ENCODE measurements around the gene OR5C1. TPM values are rescaled to one million over a fixed set of nuclear protein-coding genes. Genes with fewer than 3 reads are reported as not detected.

The OR5C1 gene
- total and polyA plus RNA-seq, 8 donors: not detected

DNA sequence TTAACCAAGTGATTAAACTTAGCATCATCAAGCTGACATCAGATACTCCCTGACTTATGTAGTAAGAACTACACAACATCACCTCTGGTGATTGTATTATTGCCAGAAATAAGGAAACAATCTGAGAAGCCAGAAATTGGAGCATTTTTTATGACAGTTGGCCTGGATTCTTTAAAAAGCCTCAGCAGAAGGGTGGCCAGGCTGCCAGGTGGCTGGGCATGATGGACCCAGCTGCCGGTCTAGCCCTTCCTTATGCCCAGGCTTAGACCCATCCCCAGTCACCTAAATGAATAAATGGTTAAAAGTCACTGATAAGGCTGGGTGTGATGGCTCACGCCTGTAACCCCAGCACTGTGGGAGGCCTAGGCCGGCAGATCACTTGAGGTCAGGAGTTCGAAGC lies 24.0 kb downstream of the OR5C1 start:
- Histone ChIP-seq H3K4me1 (peaks cover 0 to 29% (median 11%) of the 10 kb centered on the region in 4 donors), H3K27ac (no peak overlapping the region), H3K9me3 (no peaks in the 10 kb centered on the region), H3K27me3 (no peaks in the 10 kb centered on the region), H3K4me3 (no peak overlapping the region), H3K36me3 (peaks cover 0 to 30% (median 22%) of the 10 kb centered on the region in 4 donors)
- no peak for DNase-seq
- intact Hi-C loops (cut with DNase I; ENCODE audit: low total_unique reads): loop anchor here (5.0 kb wide), 1 partner anchor 350 kb away; no protein-coding TSS in a partner anchor
- 51 to 75% (median 65%) methylated on average over 4 of the region's 4 CpGs for WGBS, 5 donors
- TF ChIP-seq EP300 (IDR thresholded peaks at IDR 0.05) (no peak), POLR2AphosphoS5 (IDR thresholded peaks at IDR 0.05) (no peak), POLR2A (IDR thresholded peaks at IDR 0.05) (no peak), CTCF (IDR thresholded peaks at IDR 0.05) (no peak)

GRCh38 chr9:122814545-122814944 lies 25.8 kb downstream of the OR5C1 start:
- intact Hi-C loops (cut with DNase I; ENCODE audit: low total_unique reads): loop anchor here (5.0 kb wide), 1 partner anchor 352 kb away; no protein-coding TSS in a partner anchor
- no peak overlapping the region for H3K4me3 ChIP-seq
- H3K4me1 ChIP-seq: peaks cover 0 to 29% (median 8%) of the 10 kb centered on the region in 4 donors
- no peak overlapping the region for H3K27ac ChIP-seq
- no peaks in the 10 kb centered on the region for H3K9me3 ChIP-seq
- no peaks in the 10 kb centered on the region for H3K27me3 ChIP-seq
- TF ChIP-seq CTCF (IDR thresholded peaks at IDR 0.05) (no peak), POLR2A (IDR thresholded peaks at IDR 0.05) (no peak), EP300 (IDR thresholded peaks at IDR 0.05) (no peak), POLR2AphosphoS5 (IDR thresholded peaks at IDR 0.05) (no peak)
- peaks cover 0 to 36% (median 27%) of the 10 kb centered on the region in 4 donors for H3K36me3 ChIP-seq
- no peak for DNase-seq
- 68 to 79% (median 73%) methylated on average over 6 of the region's 6 CpGs for WGBS, 5 donors

- Histone ChIP-seq H3K36me3 (peaks cover 4 to 46% (median 35%) of the 10 kb centered on the region in 4 donors), H3K4me3 (no peak overlapping the region), H3K4me1 (peaks cover 0 to 29% (median 7%) of the 10 kb centered on the region in 4 donors), H3K9me3 (no peaks in the 10 kb centered on the region), H3K27ac (peak overlapping the region in 2 of 5 donors; percentile 32 to 57), H3K27me3 (no peaks in the 10 kb centered on the region)
- intact Hi-C loops (cut with DNase I; ENCODE audit: low total_unique reads): no loop called here
- no peak for TF ChIP-seq CTCF (IDR thresholded peaks at IDR 0.05)
- no peak for DNase-seq
Observed at GRCh38 chr9:122815544-122815943, 26.8 kb downstream of the OR5C1 start.

DNA sequence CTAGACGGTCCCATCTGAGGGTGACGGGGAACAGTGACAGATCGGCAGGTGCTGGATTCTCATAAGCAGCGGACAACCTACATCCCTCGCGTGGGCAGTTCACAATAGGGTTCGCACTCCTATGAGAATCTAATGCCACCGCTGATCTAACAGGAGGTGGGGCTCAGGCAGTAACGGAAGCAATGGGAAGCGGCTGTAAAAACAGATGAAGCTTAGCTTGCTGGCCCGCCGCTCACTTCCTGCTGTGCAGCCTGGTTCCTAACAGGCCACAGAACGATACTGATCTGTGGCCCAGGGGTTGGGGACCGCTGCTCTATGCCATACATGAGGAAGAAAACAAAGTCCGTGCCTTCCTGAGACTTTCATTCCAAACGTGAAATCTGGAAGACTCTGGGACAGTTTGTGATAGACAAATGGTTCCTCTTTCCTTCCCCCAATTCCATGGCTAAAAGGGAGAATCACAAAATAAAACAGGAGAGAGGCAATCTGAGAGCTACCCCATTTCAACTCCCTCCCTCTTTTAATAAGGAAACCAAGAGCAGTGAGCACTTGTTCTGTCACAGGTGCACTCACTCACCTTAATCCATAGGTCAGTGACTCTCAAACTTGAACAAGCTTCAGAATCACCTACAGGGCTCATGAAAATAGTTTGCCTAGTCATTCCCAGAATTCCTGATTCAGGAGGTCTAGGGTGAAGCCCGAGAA lies 27.6 kb downstream of the OR5C1 start:
- WGBS, 5 donors: 73 to 79% (median 75%) methylated on average over 17 of the region's 17 CpGs
- Histone ChIP-seq H3K36me3 (peaks cover 4 to 49% (median 39%) of the 10 kb centered on the region in 4 donors), H3K27ac (peak overlapping the region in 4 of 5 donors; percentile 14 to 57 (median 33)), H3K27me3 (no peaks in the 10 kb centered on the region), H3K4me3 (no peak overlapping the region), H3K4me1 (peaks cover 0 to 37% (median 10%) of the 10 kb centered on the region in 4 donors), H3K9me3 (no peaks in the 10 kb centered on the region)
- TF ChIP-seq CTCF (IDR thresholded peaks at IDR 0.05): no peak
- TF ChIP-seq POLR2A (IDR thresholded peaks at IDR 0.05): no peak
- no peak for TF ChIP-seq POLR2AphosphoS5 (IDR thresholded peaks at IDR 0.05)
- intact Hi-C loops (cut with DNase I; ENCODE audit: low total_unique reads): no loop called here
- peak in 1 of 2 donors; percentile 67 for DNase-seq
